ENCODE measurements around the gene SENP2.
"Not testable (repeated sequence)": the region's sequence is repeated elsewhere in the genome, so short reads cannot be mapped to it uniquely, and the experiment has no call there.

The SENP2 gene

DNA sequence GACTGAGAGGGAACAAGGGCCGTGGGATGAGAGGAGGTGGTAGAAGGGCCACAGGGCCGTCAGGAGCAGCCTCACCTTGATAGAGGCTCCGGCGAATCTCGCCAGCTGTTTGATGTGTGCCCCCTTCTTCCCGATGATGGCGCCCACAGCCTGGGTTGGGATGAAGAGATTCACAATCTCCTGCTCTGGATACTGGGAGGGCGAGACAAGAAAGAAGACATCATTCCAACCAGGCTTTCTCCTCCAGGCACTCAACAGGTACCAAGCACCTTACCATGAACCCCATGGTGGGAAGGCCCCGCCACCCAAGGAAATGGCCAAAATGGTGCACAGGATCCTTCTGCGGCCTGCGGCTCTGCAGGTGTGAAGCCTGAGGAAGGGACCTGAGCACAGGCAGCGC lies 71.1 kb downstream of the SENP2 start:
- in situ Hi-C loops (cut with HindIII; ENCODE audit: low pct_unique_long_range_greater_than_20kb, low sequenced_read_pairs) = no loop called here
- DNase-seq (ENCODE audit: low read depth in 1 of 2, low spot score in 1 of 2) = no peak
- TF ChIP-seq JUND (IDR thresholded peaks at IDR 0.05; ENCODE audit: low read depth) = no peak

DNA sequence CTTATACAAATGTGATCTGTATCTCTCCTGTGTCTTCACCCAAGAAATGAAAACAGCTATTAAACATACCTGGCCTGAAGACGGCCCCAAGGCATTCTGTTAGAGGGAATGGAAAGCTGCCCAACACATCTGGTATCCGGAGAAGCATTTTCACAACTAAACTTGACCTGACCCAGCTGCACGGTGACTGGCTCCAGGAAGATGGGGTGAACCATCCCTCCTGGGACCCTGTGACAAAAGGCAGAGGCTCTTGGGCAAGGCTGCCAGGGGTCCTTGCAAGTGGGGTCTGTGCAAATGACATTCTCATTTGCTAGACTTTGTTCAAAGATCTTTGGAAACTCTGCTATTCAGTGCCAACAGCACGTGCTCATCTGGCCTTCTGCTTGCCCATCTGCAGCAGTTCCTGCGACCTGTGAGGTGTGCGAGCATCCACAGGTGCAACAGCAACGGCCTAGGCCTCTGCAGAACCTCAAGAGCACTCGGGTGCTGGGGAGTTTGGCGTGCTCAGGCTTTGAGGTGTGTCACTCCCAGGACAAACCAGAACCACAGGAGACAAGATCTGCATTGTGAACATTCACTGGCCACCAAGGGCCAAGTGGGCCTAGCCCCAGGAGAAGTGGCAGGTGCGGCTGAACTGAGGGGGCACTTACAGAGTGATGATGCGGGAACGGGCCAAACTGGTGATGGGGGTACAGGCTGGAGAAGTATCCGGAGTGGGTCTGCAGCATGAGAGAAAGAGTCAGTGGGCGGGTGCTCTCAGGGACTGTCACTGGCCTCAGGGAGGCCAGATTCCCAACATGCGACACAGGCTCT lies 71.8 kb downstream of the SENP2 start:
- no peak for TF ChIP-seq JUND (IDR thresholded peaks at IDR 0.05; ENCODE audit: low read depth)
- DNase-seq (ENCODE audit: low read depth in 1 of 2, low spot score in 1 of 2) = no peak
- in situ Hi-C loops (cut with HindIII; ENCODE audit: low pct_unique_long_range_greater_than_20kb, low sequenced_read_pairs) = no loop called here

DNA sequence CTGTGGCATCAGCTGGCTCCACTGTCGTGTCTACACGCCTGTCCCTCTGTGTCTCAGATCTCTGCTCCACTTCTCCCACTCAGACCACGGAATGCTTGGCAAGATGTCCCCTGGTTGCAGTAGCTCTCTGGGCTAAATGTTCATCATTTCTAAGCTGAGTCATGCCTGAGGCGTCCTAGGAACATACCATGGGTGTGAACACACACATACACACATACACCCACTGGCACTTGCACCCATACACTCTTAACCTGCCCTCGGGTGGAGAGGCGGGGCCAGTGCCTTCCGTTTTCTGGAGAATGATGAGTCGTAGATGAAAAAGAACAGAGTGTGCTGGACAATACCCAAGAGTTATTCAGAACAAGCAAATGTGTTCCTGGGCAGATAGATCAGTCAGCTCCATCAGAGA lies 72.4 kb downstream of the SENP2 start:
- DNase-seq (ENCODE audit: low read depth in 1 of 2, low spot score in 1 of 2) = peak in 1 of 2 experiments; percentile 45
- TF ChIP-seq JUND (IDR thresholded peaks at IDR 0.05; ENCODE audit: low read depth) = no peak
- in situ Hi-C loops (cut with HindIII; ENCODE audit: low pct_unique_long_range_greater_than_20kb, low sequenced_read_pairs) = no loop called here

DNA sequence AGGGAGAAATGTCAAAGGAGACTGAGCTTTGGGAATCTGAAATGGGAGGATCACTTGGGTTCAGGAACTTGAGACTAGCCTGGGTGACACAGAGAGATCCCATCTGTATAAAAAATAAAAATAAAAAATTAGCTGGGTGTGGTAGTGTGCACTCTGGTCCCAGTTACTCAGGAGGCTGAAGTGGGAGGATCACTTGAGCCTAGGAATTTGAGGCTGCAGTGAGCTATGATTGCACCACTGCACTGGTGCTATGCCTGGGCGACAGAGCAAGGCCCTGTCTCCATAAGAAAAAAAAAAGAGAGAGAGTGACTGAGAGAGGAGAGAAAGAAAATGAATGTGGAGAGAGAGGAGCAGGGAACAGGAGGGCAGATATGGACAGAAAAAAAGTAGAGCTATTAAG lies 72.8 kb downstream of the SENP2 start:
- in situ Hi-C loops (cut with HindIII; ENCODE audit: low pct_unique_long_range_greater_than_20kb, low sequenced_read_pairs) = no loop called here
- DNase-seq (ENCODE audit: low read depth in 1 of 2, low spot score in 1 of 2) = no peak
- TF ChIP-seq JUND (IDR thresholded peaks at IDR 0.05; ENCODE audit: low read depth) = no peak

DNA sequence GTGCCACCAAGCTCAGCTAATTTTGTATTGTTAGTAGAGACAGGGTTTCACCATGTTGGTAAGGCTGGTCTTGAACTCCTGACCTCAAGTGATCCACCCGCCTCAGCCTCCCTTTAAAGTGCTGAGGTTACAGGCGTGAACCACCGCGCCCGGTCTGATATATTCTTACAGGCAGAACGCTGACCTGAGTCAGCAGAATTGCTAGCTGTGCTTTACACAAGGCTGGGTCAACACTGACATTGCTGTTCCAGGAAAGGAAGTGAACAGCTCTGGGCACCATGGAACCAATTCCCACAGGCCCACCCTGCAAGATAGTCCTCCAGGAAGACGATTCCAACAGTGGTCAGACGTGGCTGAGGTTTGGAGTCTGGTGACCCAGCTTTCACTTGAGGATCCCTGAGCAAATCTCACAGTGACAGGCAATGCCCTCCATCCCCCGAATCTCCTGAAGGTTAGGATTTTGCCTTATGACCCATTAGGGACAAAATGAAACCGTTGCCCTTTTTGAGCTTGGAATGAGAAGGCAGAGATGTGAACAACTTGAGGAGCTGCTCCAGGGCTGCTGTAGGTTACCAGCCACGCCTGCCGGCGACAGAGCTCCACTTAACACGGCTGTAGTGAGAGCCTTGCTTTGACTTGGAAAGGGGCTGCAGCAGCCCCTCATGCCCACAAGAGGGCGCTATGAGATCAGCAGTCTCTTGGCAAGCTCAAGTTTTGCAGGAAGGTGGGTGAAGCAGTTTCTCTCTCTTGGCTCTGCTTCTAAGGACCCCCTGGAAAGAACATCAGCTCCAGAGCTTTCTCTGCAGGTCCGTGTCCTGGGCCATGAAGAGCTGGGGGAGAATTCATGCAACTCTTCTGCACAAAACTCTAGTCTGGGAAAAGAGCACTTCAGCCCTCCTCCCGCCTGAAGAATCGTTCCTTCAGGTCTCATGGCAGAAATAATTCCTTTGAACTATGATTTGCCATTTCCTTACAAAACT lies 74.1 kb downstream of the SENP2 start:
- peak; percentile 94 for DNase-seq (ENCODE audit: low read depth in 1 of 2, low spot score in 1 of 2)
- no peak for TF ChIP-seq JUND (IDR thresholded peaks at IDR 0.05; ENCODE audit: low read depth)
- in situ Hi-C loops (cut with HindIII; ENCODE audit: low pct_unique_long_range_greater_than_20kb, low sequenced_read_pairs) = no loop called here

DNA sequence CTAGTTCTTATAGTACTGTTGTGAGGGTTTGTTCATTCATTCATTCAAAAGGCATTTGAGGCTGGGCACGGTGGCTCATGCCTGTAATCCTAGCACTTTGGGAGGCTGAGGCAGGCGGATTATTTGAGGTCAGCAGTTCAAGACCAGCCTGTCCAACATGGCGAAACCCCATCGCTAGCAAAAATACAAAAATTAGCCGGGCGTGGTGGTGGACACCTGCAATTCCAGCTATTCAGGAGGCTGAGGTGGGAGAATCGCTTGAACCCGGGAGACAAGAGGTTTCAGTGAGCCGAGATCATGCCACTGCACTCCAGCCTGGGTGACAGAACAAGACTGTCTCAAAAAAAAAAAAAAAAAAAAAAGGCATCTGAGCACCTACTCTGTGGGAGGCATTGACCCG lies 75.2 kb downstream of the SENP2 start:
- DNase-seq (ENCODE audit: low read depth in 1 of 2, low spot score in 1 of 2) = not testable (repeated sequence)

DNA sequence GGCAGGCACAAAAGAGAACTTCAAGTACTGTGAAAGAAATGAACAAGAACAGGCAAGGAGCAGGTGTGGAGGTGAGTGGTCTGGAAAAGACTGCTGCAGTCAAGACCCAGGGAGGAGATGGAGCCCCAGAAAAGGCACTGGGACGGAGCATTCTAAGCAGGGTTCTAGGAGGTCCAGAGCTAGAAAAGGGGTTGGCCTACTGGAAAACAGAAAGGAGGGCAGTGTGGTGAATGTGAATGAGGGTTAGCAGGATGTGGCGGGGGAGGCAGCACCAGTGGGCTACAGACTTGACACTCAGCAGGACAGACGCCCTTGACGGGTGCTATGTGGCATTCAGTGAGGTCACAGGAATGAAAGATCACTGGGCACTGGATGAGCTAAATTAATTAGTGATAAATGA lies 75.7 kb downstream of the SENP2 start:
- in situ Hi-C loops (cut with HindIII; ENCODE audit: low pct_unique_long_range_greater_than_20kb, low sequenced_read_pairs) = no loop called here
- no peak for DNase-seq (ENCODE audit: low read depth in 1 of 2, low spot score in 1 of 2)
- TF ChIP-seq JUND (IDR thresholded peaks at IDR 0.05; ENCODE audit: low read depth) = no peak

More for the DNA sequence above, 75.2 kb downstream of the SENP2 start:
- in situ Hi-C loops (cut with HindIII; ENCODE audit: low pct_unique_long_range_greater_than_20kb, low sequenced_read_pairs) = not testable (repeated sequence)

DNA sequence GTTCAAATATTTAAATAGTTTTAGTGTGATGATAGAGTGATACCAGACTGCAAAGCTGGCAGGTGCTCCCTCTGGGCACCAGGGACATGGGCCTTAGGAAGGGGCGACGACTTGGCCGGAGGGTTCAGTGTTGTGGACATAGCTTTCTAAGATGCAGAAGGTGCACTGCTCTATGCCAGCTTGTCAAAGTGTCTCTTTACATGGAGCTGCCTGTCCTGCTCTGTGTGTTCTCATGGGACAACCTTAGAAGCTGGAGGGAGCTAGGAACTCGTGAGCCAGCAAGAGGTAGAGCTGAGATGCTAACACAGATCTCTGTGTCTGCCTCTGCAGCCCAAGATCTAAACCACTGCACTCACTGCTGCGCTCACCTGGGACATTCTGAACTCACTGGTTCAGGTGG lies 77.8 kb downstream of the SENP2 start:
- in situ Hi-C loops (cut with HindIII; ENCODE audit: low pct_unique_long_range_greater_than_20kb, low sequenced_read_pairs) = no loop called here
- DNase-seq (ENCODE audit: low read depth in 1 of 2, low spot score in 1 of 2) = no peak
- no peak for TF ChIP-seq JUND (IDR thresholded peaks at IDR 0.05; ENCODE audit: low read depth)

DNA sequence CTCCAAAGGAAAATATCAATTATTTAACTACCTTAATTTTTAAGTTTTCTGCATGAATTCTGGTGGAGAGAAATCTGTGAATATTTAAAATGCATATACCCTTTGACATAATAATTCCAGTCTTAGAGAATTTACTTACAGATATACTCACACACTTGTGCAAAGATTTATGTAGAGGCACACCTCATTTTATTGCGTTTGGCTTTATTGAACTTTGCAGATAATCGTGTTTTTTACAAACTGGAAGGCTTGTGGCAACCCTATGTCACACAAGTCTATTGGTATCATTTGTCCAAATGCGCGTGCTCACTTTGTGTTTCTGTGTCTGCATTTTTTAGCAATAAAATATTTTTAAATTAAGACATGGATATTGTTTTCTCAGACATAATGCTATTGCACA lies 81.5 kb downstream of the SENP2 start:
- in situ Hi-C loops (cut with HindIII; ENCODE audit: low pct_unique_long_range_greater_than_20kb, low sequenced_read_pairs) = no loop called here
- no peak for DNase-seq (ENCODE audit: low read depth in 1 of 2, low spot score in 1 of 2)
- no peak for TF ChIP-seq JUND (IDR thresholded peaks at IDR 0.05; ENCODE audit: low read depth)

DNA sequence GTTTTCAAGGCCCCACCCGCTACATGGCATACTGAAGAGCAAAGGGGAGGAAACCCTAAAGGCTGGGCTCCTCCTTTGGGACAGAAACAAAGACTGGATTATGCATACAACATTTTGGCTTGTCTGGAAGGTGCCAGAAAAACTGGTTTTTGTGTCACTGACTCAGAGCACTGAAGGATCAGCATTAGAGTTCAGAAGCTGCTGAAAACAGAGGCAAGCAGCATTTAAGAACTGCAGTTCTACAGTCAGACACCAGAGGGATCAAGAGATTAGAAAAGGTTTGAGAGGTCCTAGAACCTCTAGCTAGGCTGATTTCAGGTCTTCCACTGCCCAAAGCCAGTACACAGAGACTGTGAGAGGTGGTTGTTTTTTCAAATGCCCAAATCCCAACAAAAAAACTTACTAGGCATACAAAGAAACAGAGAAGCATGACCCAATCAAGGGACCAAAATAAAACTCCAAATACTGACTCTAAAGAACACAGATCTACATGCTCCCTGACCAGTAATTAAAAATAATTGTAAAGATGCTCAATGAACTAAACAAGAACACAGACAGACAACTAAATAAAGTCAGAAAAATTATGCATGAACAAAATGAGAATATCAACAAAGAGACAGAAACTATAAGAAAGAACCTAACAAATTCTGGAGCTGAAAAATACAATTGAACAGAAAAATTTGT lies 91.2 kb downstream of the SENP2 start:
- in situ Hi-C loops (cut with HindIII; ENCODE audit: low pct_unique_long_range_greater_than_20kb, low sequenced_read_pairs) = no loop called here
- DNase-seq (ENCODE audit: low read depth in 1 of 2, low spot score in 1 of 2) = peak; percentile 79 to 94
- TF ChIP-seq JUND (IDR thresholded peaks at IDR 0.05; ENCODE audit: low read depth) = no peak

DNA sequence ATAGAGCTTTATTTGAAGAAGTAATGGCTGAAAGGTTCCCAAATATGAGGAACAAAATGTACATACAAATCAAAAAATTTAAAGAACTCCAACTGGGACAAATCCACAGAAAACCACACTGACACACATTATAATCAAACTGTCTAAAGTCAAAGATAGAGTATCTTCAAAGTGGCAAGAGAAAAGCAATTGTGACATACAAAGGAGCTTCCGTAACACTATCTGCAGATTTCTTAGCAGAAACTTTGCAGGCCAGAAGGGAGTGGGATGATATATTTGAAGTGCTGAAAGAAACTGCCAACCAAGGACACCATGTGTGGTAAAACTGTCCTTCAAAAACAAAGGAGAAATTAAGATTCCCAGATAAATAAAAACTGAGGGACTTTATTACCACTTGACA lies 91.9 kb downstream of the SENP2 start:
- DNase-seq (ENCODE audit: low read depth in 1 of 2, low spot score in 1 of 2) = no peak
- TF ChIP-seq JUND (IDR thresholded peaks at IDR 0.05; ENCODE audit: low read depth) = no peak
- in situ Hi-C loops (cut with HindIII; ENCODE audit: low pct_unique_long_range_greater_than_20kb, low sequenced_read_pairs) = no loop called here

DNA sequence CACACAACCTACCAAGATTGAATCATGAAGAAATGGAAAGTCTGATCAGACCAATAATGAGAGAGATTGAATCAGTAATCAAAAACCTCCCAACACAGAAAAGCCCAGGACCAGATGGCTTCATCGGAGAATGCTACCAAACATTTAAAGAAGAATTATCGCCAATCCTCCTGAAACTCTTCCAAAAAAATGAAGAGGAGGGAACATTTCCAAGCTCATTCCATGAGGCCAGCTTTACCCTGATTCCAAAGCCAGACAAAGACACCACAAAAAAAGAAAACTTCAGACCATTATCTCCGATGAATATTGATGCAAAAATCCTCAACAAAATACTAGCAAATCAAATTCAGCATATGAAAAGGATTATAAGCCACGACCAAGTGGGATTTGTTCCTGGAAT lies 94.1 kb downstream of the SENP2 start:
- in situ Hi-C loops (cut with HindIII; ENCODE audit: low pct_unique_long_range_greater_than_20kb, low sequenced_read_pairs) = no loop called here
- DNase-seq (ENCODE audit: low read depth in 1 of 2, low spot score in 1 of 2) = no peak

More for the DNA sequence above, 94.1 kb downstream of the SENP2 start:
- no peak for TF ChIP-seq JUND (IDR thresholded peaks at IDR 0.05; ENCODE audit: low read depth)
